GM23338 (cell line): ENCODE measurements around the gene PPIA. TPM values are rescaled to one million over a fixed set of nuclear protein-coding genes. Genes with fewer than 3 reads are reported as not detected.
"Not testable (repeated sequence)": the region's sequence is repeated elsewhere in the genome, so short reads cannot be mapped to it uniquely, and the experiment has no call there.

Source experiments
- ATAC-seq: fragments of 200-7000 bp; cut with Tn5 transposase; 3 replicates; pipeline ENCODE4 v1.9.1; 2020
- DNase-seq: peaks from one replicate; pipeline ENCODE4 v3.0.0-alpha.2; 2015; ENCODE audit warnings: low spot score
- H2AFZ ChIP-seq: fragments of 200-600 bp; sonication (generic); 2 replicates; pipeline ENCODE4 v1.8.0; 2016; ENCODE audit warnings: antibody characterized with exemption, mild to moderate bottlenecking, moderate library complexity
- H3F3A ChIP-seq: fragments of 200-600 bp; sonication (generic); replicated peaks from 2 replicates; pipeline ENCODE4 v1.8.0; 2017; ENCODE audit warnings: antibody characterized with exemption, mixed run types, low read depth
- H3K27ac ChIP-seq: fragments of 200-600 bp; sonication (generic); 2 replicates; pipeline ENCODE4 v1.6.1; 2016; ENCODE audit warnings: low read depth
- H3K27me3 ChIP-seq: fragments of 200-600 bp; sonication (generic); 2 replicates; pipeline ENCODE4 v1.8.0; 2016; ENCODE audit warnings: mild to moderate bottlenecking, mixed run types, moderate library complexity; ENCODE audit not compliant: insufficient read depth
- H3K36me3 ChIP-seq: fragments of 200-600 bp; sonication (generic); 2 replicates; pipeline ENCODE4 v1.8.0; 2016; ENCODE audit warnings: mild to moderate bottlenecking; ENCODE audit not compliant: insufficient read depth
- H3K4me1 ChIP-seq: fragments of 200-600 bp; sonication (generic); 2 replicates; pipeline ENCODE4 v1.8.0; 2016; ENCODE audit warnings: mild to moderate bottlenecking, moderate library complexity; ENCODE audit not compliant: insufficient read depth
- H3K4me2 ChIP-seq: fragments of 200-600 bp; sonication (generic); 2 replicates; pipeline ENCODE4 v1.7.1; 2017; ENCODE audit warnings: mixed run types
- H3K4me3 ChIP-seq: fragments of 200-600 bp; sonication (generic); 2 replicates; pipeline ENCODE4 v1.6.1; 2016; ENCODE audit warnings: mixed run types
- H3K79me2 ChIP-seq: fragments of 200-600 bp; sonication (generic); replicated peaks from 2 replicates; pipeline ENCODE4 v1.8.0; 2017; ENCODE audit warnings: mild to moderate bottlenecking; ENCODE audit not compliant: insufficient read depth
- H3K9me2 ChIP-seq: fragments of 200-600 bp; sonication (generic); 2 replicates; pipeline ENCODE4 v1.8.0; 2017; ENCODE audit not compliant: insufficient read depth
- H4K20me1 ChIP-seq: fragments of 200-600 bp; sonication (generic); replicated peaks from 2 replicates; pipeline ENCODE4 v1.8.0; 2017; ENCODE audit warnings: mild to moderate bottlenecking; ENCODE audit not compliant: insufficient read depth
- H3K27ac Mint-ChIP-seq: 2 replicates; pipeline ENCODE4 v1.8.0; 2020; ENCODE audit warnings: inconsistent platforms, mild to moderate bottlenecking, moderate library complexity, mixed read lengths
- H3K27me3 Mint-ChIP-seq: 3 replicates; pipeline ENCODE4 v1.8.0; 2022; ENCODE audit warnings: low read depth, mild to moderate bottlenecking, moderate library complexity, mixed read lengths, inconsistent platforms; ENCODE audit not compliant: insufficient read depth, poor library complexity
- H3K36me3 Mint-ChIP-seq: 3 replicates; pipeline ENCODE4 v1.8.0; 2021; ENCODE audit warnings: low read depth, mild to moderate bottlenecking, inconsistent platforms, moderate library complexity, mixed read lengths
- H3K4me1 Mint-ChIP-seq: 3 replicates; pipeline ENCODE4 v1.8.0; 2020; ENCODE audit warnings: mild to moderate bottlenecking, inconsistent platforms, mixed read lengths
- H3K4me3 Mint-ChIP-seq: 3 replicates; pipeline ENCODE4 v1.8.0; 2021; ENCODE audit warnings: moderate library complexity, mild to moderate bottlenecking, inconsistent platforms, mixed read lengths
- H3K9me3 Mint-ChIP-seq: 3 replicates; pipeline ENCODE4 v1.8.0; 2020; ENCODE audit warnings: moderate library complexity, mild to moderate bottlenecking, inconsistent platforms, mixed read lengths
- CREB1 ChIP-seq: fragments of 250-450 bp; sonication (Bioruptor Pico); IDR thresholded peaks from 2 replicates; pipeline ENCODE4 v1.5.0; 2020; ENCODE audit warnings: low read depth, mild to moderate bottlenecking, moderate library complexity
- EZH2phosphoT487 ChIP-seq: fragments of 200-600 bp; sonication (generic); IDR thresholded peaks from one replicate; pipeline ENCODE4 v1.8.1; 2018; ENCODE audit warnings: antibody characterized with exemption; ENCODE audit not compliant: unreplicated experiment
- NANOG ChIP-seq: IDR thresholded peaks from 2 replicates; pipeline ENCODE4 v1.6.1; 2016; ENCODE audit warnings: antibody characterized with exemption, borderline replicate concordance
- ZNF114 ChIP-seq: fragments of 250-450 bp; sonication (Bioruptor Pico); IDR thresholded peaks from 2 replicates; pipeline ENCODE4 v1.5.0; 2020; ENCODE audit warnings: mild to moderate bottlenecking, moderate library complexity
- ZNF331 ChIP-seq: fragments of 250-450 bp; sonication (Bioruptor Pico); IDR thresholded peaks from 2 replicates; pipeline ENCODE4 v1.5.0; 2020; ENCODE audit warnings: low read depth, mild to moderate bottlenecking, moderate library complexity
- polyA plus RNA-seq: library from polyadenylated mRNA; unstranded; fragments of >200 nt; fragmentation: Nextera tagmentation; extraction: Ambion mirVana; gene quantifications from 2 replicates; pipeline ENCODE4 v1.2.1, GENCODE V29; 2016
- total RNA-seq: library from RNA; depleted of rRNA; stranded (reverse); fragments of >200 nt; shearing (Covaris generic); gene quantifications from 2 replicates; pipeline ENCODE4 v1.2.3, GENCODE V29; 2014
- TF ChIP-seq, protein P1 (sequence below): IDR thresholded peaks from one replicate; pipeline ENCODE4 v1.6.1; 2018; ENCODE audit warnings: antibody characterized with exemption; ENCODE audit not compliant: unreplicated experiment
- TF ChIP-seq, protein P2 (sequence below): IDR thresholded peaks from 2 replicates; pipeline ENCODE4 v1.6.1; 2016; ENCODE audit warnings: antibody characterized with exemption

Gene PPIA
- total and polyA plus RNA-seq, 2 experiments from 2014 or later = 4,367 to 6,524 TPM

DNA sequence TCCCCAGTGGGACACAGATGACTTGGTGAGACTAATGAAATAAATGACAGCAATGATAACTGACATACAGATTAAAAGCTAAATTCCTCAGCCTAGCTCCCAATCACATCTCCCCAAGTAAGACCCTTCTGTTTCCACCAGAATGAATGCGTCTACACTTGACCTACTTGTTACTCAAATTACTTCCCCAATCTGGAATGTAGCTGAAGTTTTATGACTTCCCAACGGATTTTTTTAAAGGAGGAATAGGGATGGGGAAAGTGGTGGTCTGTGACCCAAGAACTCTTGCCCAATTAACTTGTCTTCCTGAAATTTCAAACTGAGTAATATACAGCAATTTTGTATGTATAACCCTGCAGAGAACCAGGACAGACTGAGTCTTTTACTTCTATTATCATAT is 42.3 kb downstream of the PPIA start (continued):
- TF ChIP-seq, protein P1, sequence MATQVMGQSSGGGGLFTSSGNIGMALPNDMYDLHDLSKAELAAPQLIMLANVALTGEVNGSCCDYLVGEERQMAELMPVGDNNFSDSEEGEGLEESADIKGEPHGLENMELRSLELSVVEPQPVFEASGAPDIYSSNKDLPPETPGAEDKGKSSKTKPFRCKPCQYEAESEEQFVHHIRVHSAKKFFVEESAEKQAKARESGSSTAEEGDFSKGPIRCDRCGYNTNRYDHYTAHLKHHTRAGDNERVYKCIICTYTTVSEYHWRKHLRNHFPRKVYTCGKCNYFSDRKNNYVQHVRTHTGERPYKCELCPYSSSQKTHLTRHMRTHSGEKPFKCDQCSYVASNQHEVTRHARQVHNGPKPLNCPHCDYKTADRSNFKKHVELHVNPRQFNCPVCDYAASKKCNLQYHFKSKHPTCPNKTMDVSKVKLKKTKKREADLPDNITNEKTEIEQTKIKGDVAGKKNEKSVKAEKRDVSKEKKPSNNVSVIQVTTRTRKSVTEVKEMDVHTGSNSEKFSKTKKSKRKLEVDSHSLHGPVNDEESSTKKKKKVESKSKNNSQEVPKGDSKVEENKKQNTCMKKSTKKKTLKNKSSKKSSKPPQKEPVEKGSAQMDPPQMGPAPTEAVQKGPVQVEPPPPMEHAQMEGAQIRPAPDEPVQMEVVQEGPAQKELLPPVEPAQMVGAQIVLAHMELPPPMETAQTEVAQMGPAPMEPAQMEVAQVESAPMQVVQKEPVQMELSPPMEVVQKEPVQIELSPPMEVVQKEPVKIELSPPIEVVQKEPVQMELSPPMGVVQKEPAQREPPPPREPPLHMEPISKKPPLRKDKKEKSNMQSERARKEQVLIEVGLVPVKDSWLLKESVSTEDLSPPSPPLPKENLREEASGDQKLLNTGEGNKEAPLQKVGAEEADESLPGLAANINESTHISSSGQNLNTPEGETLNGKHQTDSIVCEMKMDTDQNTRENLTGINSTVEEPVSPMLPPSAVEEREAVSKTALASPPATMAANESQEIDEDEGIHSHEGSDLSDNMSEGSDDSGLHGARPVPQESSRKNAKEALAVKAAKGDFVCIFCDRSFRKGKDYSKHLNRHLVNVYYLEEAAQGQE = no peak
- TF ChIP-seq ZNF331 (CRISPR knock-in tag) (no peak), CREB1 (no peak)

DNA sequence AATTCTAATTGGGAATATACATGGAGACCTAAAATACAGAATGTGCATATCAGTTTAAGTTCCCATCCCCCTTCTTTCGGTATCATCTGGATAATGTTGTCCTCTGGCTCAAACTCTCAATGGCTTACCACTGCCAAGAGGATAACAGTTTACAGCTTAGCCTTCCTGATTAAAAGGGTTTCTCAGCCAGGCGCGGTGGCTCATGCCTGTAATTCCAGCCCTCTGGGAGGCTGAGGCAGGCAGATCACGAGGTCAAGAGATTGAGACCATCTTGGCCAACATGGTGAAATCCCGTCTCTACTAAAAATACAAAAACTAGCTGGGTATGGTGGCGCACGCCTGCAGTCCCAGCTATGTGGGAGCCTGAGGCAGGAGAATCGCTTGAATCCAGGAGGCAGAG is 46.2 kb downstream of the PPIA start:
- not testable (repeated sequence) for DNase-seq, H3F3A ChIP-seq, H3K4me3 Mint-ChIP-seq, H3K4me2 ChIP-seq, H3K27ac Mint-ChIP-seq, ATAC-seq, H3K27me3 Mint-ChIP-seq, H3K9me2 ChIP-seq, H3K4me3 ChIP-seq, H3K27ac ChIP-seq, H3K9me3 Mint-ChIP-seq, H3K4me1 ChIP-seq, H2AFZ ChIP-seq, H3K27me3 ChIP-seq
- Histone ChIP-seq H3K36me3 (peaks cover 18% of the 10 kb centered on the region; the same call in 1 of the 2 replicates), H3K79me2 (peaks cover 95% of the 10 kb centered on the region), H4K20me1 (peaks cover 57% of the 10 kb centered on the region)
- Mint-ChIP-seq H3K4me1 (peaks cover 10% of the 10 kb centered on the region; the same call in 2 of the 3 replicates), H3K36me3 (peaks cover 40% of the 10 kb centered on the region)

DNA sequence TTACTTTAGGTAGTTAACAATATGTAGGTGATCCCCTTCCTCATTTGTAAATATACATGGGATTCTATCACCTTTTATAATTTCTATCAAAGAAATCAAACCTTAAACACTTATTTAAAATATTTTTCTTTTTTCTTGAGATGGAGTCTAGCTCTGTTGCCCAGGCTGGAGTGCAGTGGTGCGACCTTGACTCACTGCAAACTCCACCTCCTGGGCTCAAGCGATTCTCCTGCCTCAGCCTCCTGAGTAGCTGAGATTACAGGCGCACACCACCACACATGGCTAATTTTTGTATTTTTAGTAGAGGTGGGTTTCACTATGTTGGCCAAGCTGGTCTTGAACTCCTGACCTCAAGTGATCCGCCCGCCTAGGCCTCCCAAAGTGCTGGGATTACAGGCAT is 47.0 kb downstream of the PPIA start:
- peaks cover 89% of the 10 kb centered on the region for H3K79me2 ChIP-seq
- H3K27me3 Mint-ChIP-seq = peaks cover 10% of the 10 kb centered on the region
- not testable (repeated sequence) for DNase-seq, H3K9me3 Mint-ChIP-seq, H3K4me1 ChIP-seq, H3F3A ChIP-seq, H3K27ac ChIP-seq, H3K4me3 ChIP-seq, H3K9me2 ChIP-seq, H3K4me3 Mint-ChIP-seq, H3K27me3 ChIP-seq, H2AFZ ChIP-seq, ATAC-seq, H3K27ac Mint-ChIP-seq, H3K4me2 ChIP-seq
- H4K20me1 ChIP-seq = peaks cover 54% of the 10 kb centered on the region
- H3K36me3 Mint-ChIP-seq = peaks cover 37% of the 10 kb centered on the region
- H3K4me1 Mint-ChIP-seq = peaks cover 10% of the 10 kb centered on the region; the same call in 2 of the 3 replicates
- H3K36me3 ChIP-seq = peaks cover 18% of the 10 kb centered on the region; the same call in 1 of the 2 replicates

DNA sequence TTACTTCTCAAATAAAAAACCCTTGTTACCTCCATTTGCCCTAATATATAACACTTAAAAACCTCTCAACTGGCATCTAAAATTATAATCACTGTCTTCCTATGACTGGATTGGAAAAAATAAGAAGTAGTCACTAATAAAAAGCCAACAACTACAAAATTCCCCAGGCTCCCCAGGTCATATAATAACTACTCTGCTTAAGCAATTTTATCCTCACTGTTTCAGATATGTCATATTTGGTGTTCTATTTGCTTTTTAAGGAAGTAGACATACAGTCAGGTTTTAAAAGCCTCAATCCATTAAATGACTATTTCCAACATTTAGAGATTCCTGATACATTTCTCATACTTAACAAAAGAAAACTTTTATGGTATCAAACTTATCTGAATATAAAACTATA is 49.0 kb downstream of the PPIA start:
- no peaks in the 10 kb centered on the region for H3K9me2 ChIP-seq
- no peak overlapping the region for H3K4me3 ChIP-seq
- Mint-ChIP-seq H3K27ac (no peak overlapping the region), H3K4me1 (peaks cover 13% of the 10 kb centered on the region), H3K36me3 (peaks cover 26% of the 10 kb centered on the region), H3K27me3 (peaks cover 8% of the 10 kb centered on the region), H3K9me3 (no peaks in the 10 kb centered on the region; the same call in 1 of the 3 replicates), H3K4me3 (peak overlapping the region; percentile 17; the same call in 1 of the 3 replicates)
- H3K4me2 ChIP-seq = peak overlapping the region; percentile 89; the same call in 1 of the 2 replicates
- no peak for DNase-seq
- H3K4me1 ChIP-seq = peaks cover 10% of the 10 kb centered on the region; the same call in 1 of the 2 replicates
- H3K36me3 ChIP-seq = peaks cover 14% of the 10 kb centered on the region; the same call in 1 of the 2 replicates
- peaks cover 77% of the 10 kb centered on the region for H3K79me2 ChIP-seq
- no peak overlapping the region for H3K27ac ChIP-seq
- peaks cover 11% of the 10 kb centered on the region for H3F3A ChIP-seq
- H2AFZ ChIP-seq = no peak overlapping the region
- H3K27me3 ChIP-seq = no peaks in the 10 kb centered on the region
- no peak for ATAC-seq
- peaks cover 45% of the 10 kb centered on the region for H4K20me1 ChIP-seq
- TF ChIP-seq EZH2phosphoT487 (no peak), NANOG (no peak), ZNF114 (no peak), ZNF331 (CRISPR knock-in tag) (no peak)
- TF ChIP-seq, protein P2, sequence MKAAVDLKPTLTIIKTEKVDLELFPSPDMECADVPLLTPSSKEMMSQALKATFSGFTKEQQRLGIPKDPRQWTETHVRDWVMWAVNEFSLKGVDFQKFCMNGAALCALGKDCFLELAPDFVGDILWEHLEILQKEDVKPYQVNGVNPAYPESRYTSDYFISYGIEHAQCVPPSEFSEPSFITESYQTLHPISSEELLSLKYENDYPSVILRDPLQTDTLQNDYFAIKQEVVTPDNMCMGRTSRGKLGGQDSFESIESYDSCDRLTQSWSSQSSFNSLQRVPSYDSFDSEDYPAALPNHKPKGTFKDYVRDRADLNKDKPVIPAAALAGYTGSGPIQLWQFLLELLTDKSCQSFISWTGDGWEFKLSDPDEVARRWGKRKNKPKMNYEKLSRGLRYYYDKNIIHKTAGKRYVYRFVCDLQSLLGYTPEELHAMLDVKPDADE = no peak
